DMS153 treated with DMSO at 0.1 percent for 48 hours (cell line): ENCODE data around the gene C5orf63.
"Not testable (repeated sequence)": the region's sequence is repeated elsewhere in the genome, so short reads cannot be mapped to it uniquely, and the experiment has no call there.

Experiments used
- DNase-seq: peaks from one replicate; lab custom pipeline; 2025; ENCODE audit not compliant: unreplicated experiment; lab: John Stamatoyannopoulos, UW

Gene C5orf63

DNA sequence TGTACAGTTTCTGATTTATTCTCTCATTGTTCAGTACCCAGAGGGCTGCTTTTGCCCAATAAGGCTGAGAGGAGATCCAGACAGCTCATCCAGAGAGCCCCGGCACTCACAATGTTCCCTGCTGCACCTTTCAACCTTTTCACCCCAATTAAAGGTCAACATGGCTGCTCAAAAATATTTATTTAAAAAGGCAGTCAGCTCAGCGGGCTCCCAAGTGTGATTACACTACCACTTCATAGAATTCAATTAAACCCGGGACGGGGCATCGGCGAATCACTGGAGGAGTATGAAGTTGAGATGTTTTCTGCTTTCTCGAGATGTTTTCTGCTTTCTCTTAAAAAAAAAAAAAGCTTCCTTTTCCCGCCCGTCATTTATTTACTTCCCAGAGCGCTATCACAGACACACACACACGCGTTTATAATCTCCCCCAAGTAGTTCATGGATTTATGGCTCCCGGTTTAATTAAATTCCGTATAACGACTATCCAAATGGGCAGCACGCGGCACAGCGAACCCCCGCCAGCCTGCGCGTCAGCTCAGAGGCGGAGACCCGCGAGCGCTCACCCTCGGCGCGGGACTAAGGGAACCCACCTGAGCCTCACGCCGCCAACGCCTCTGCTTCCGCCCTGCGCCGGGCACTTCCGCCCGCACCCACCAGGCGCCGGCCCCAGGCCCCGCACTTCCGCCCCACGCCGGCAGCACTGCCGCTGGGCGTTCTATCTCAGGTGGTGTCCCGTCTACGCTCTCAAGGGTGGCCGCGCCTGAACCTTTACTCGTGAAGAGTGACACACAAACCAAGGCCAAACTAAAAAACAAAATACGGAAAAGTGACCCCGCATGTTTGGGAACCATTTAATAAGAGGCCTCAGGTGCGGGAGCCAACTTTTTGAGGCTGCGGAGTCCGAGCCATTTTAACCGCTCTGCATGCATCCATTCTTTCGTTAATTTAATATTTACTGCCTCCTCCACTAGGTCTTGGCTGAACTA, at the start of gene C5orf63:
C5orf63 (minus strand) TSS at position 642 of the 986 bp plus-strand sequence. CDS start 14,507 bp downstream, outside the sequence.
- no peak for DNase-seq

DNA sequence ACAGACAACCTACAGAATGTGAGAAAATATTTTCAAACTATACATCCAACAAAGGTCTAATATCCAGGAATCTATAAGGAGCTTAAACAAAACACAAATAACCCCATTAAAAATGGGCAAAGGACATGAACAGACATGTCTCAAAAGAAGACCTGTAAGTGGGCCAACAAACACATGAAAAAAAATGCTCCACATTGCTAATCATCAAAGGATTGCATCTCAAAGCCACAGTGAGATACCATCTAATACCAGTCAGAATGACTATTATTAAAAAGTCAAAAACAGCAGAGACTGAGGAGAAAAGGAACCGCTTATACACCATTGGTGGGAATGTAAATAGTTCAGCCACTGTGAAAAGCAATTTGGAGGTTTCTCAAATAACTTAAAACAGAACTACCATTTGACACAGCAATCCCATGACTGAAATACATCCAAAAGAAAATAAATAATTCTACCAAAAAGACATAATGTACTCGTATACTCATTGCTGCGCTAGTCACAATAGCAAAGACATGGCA, 39.1 kb upstream of the C5orf63 start:
- DNase-seq = no peak

DNA sequence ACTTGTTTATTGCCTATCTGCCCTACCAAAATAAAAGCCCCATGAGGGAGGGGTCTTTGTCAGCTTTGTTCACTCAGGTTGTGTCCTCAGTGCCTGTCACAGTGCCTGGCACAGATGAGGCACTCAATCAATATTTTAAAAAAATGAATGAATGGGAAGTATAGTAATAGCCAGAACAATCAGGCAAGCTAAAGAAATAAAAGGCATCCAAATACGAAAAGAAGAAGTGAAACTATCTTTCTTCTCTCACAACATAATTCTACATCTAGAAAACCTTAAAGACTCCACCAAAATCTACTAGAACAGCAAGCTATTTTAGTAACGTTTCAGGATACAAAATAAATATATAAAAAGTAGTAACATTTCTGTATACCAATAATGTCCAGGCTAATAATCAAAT, 37.8 kb upstream of the C5orf63 start:
- no peak for DNase-seq

DNA sequence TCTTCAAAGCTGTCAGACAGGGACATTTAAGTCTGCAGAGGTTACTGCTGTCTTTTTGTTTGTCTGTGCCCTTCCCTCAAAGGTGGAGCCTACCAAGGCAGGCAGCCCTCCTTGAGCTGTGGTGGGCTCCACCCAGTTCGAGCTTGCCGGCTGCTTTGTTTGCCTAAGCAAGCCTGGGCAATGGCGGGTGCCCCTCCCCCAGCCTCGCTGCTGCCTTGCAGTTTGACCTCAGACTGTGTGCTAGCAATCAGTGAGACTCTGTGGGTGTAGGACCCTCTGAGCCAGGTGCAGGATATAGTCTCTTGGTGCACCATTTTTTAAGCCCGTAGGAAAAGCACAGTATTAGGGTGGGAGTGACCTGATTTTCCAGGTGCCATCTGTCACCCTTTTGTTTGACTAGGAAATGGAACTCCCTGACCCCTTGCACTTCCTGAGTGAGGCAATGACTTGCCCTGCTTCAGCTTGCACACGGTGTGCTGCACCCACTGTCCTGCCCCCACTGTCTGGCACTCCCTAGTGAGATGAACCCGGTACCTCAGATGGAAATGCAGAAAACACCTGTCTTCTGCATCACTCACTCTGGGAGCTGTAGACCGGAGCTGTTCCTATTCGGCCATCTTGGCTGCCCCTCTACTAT, 35.4 kb upstream of the C5orf63 start:
- not testable (repeated sequence) for DNase-seq

DNA sequence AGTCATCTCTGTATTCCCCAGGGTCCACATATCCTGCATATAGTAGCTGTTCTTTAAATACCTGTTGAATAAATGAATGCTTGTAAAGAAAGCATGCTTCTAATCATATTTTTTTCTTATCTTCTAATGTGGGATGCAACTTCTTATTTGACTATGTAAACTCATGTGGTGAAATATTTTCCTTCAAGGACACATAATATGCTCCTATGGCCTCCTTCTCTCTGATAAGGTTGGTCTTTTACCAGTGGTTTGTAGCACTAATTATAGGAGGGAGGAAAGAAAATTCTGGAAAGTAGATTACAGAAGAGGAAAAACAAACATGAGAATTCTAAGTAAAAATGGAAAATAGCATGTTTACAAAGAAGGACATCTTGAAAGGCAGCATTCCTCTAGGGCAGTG, 28.6 kb upstream of the C5orf63 start:
- DNase-seq = no peak

DNA sequence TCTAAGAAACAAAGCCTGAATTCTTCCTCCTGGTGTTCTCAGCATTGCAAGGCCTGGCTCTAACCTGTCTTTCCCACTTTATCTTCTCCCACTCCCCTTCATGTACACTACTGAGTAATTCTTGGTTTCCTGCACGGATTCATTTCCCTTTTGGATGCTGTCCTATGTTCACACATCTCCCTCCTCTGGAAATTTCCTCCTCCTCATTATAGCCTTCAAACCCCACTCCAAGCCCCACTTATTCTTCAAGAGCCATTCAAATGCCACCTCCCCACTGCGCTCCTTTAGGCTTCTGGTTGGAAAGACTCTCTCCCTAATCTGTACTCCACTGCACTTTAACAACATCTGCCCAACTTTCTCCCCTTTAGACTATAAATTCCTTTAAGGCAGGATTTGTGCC, 28.2 kb upstream of the C5orf63 start:
- DNase-seq = no peak

DNA sequence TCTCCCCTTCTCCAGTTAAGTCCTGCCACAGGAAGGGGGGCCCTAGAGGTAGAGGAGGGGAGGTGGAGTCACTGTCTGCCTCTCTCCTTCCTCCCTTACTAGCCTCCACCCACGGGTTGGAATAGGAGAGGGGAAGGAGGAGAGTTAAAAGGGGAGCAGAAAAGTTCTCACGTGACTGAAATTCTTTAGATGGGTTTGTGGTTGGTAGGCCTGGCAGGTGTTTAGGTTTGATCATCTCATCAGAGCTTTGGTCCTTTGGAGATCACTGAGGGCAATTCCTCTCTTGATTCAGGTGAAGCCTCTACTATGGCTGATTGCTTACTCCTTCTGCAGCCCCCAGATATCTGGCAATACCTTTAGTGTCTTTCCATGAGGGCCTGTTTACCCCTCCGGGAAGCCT, 24.9 kb upstream of the C5orf63 start:
- DNase-seq = no peak

DNA sequence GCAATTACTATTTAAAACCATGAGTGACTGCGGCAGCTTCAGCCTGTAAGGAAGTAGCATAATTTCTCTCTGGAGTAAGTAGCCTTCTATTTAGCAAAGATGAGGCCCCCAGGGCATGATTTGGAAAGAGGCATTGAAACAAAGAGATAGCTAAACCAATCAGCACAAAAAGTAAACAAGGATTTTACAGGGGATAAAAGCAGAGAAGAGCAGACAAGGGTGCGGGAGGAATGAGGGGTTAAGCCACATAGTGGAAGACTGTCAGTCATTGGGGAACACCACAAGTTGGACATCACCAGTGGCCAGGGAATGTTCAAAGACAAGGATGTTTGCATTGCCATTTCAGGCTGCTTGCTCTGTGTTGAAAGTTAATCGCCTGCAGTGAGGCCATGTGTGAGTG, 24.0 kb upstream of the C5orf63 start:
- no peak for DNase-seq

DNA sequence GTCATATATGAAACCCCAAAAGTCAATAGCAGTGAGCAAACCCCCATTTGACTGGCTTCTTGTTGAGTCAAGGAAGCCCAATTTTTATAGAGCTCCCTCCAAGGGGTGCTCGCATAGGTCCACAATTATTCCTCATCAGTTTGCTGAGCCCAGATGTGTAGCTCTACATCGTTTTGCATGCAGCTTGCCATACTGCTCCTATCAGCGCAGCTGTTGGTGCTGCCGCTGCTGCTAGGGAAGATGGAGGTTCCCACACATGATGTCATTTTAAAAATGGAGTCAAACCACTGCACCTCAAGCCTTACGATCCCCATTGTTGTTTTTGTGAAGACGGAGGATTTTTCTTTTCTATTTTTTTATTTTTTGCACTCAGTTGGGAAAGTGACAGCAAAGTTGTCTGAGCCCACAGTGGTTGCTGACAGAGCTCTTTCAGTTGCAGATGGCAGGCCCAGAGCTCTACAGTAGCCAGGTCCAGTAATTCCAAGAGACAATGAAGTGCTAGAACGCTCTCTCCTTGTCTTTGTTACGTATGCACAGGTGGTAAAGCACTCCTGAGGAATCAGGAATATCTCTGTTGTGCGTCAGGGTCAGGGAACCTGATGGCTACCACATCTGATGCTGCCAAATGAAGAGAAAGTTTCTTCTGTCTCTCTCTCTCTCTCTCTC, 23.2 kb upstream of the C5orf63 start:
- no peak for DNase-seq

DNA sequence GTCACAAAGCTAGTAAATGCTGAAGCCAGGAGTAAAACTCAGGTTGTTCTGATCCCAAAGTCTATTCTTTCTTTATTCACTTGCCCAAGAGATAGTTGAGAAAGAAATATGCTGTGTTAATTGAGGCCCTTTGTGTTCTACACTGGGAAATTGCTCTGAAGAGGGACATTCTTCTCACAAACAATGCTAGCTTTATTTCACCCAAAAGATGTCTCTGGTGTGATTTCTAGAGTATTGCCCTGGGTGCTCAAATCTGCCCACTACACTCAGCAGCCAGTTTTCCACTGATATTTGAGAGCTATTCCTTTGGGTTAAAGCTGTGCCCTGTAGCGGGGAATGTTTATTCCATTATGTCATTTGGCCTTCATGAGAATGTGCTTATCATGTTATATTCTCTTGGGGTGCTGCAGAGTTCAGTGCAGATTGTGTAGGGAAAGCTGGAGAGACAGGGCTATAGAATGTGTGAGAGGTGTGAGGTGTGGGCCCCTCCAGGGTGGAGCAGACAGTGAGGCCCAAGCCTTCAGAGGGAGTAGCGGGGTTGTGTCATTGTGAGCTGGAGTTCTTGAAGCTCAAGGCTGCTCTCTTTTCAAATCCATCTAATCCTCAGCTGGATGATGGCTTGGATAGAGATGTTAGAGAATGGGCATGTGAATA, 21.0 kb upstream of the C5orf63 start:
- DNase-seq = no peak

DNA sequence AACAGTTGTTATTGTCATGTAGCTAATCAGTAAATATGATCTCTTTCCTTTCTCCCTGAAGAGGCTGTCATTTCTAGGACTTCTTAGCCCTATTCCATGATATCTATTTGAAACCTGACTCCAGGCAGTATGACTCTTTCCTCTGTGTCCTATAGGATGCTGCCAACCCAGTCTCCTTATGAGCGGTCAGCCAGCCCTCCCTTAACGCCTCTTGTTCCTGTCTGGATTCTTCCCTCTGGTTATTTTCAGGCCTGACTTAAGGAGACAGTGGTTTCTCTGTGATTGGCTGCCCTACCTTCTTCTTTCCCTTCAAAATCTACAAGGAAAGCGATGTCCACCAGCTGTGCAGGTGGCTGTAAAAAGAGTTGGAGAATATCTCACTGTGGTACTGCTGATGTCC, 19.4 kb upstream of the C5orf63 start:
- no peak for DNase-seq

DNA sequence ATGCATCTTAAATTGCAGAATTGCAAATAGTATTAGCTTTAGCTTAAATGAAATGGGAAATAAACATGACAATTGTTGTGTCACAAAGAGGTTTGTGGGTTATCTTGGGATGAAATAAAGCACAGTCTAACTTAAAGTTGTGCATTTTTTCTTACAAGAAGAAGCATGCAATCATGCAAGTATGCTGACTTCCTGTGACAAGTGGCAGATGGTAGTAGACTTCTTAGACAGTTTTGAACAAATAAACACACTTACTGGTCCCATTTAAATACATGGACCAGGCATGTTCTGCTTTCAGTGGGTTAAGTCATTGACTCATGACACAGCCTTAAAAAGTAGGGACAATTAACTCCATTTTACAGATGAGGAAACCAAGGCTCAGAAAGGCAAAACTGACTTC, 15.9 kb upstream of the C5orf63 start:
- DNase-seq = no peak

DNA sequence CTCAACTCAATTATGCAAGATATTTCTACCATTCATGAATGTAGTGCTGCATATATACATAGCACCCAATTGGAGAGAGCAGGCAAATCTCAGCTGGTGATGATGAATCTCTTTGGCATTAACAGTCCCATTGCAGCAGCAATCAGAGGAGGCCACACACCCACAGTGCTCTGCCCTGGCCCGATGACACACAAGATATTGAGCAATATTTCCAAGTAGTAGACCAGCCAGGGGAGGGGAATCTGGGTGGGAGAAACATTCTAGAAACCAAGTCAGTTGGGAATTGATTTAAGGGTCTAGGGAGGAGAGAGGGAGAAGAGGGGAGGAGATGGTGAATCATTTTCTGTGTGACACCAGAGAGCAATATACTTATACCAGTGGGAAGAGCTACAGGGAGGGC, 14.9 kb upstream of the C5orf63 start:
- DNase-seq = no peak

DNA sequence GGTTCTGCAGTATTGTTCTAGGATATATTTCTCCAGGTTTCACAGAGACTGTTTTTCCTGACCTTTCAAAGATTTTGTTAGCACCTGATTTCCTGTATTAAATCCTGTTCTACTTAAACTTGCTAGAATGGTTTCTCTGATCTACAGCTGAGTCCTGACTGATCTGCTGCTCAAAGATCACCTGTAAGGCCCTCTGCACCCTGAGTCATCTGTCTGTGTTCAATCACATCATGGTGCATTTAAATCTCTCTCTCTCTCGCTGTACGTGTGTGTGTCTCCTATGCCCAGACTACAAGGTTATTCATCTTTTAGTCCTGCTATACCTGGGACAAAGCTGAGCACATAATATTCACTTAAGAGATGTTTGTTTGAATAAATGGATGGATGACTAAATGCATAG, 13.3 kb upstream of the C5orf63 start:
- no peak for DNase-seq

DNA sequence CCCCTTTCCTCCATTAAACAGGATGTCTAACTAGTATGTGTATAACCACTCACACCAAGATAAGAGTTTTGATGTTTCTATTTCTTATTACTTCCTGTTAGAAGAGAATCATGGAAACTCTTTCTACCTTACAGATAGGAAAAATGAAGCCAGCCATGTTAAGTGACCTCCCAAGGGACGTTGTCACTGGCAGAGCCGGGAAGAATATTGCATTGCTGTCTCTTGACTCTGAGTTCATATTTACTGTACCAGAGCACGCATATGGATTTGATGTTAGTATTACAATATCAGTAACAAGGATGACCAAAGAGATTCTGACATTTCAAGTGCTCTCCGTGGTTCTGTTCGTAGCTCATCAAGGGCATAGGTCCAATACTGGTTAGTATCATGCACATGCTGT, 12.5 kb upstream of the C5orf63 start:
- DNase-seq = no peak

DNA sequence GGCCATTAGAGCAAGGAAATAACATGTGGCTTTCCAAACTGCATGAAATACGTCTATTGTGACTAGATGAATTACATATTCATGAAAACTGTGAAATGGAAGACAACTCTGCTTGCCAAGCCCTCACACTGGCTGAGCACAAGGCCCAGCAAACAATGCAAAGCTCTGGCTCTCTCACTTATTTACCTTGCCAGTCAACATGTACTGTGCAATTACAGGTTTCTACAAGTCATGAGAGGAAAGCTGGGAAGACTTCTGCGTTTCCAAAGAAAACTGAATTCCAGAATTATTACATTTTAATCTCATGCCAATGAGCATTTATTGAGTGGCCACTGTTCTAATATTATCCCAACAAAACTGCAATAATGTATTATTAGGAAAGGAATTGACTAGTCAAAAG, 12.1 kb upstream of the C5orf63 start:
- DNase-seq = no peak

DNA sequence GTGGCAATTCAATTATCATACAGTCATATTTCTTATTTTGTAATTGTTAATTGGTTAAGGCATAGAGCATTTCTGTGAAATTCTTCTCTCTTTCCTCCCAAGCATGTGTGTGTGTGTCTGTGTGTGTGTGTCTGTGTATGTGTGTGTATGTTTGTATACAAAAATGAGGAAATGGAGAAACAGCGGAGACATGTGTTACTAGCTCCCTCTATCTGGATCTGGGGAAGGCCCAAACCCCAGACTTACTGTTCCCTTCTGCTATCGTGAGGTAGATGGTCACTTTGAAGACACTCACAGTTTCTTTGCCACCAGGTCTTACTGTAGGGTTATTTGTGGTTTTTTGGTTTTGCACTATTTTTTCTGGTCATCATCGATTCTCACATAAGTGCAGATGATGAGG, 11.4 kb upstream of the C5orf63 start:
- DNase-seq = no peak

DNA sequence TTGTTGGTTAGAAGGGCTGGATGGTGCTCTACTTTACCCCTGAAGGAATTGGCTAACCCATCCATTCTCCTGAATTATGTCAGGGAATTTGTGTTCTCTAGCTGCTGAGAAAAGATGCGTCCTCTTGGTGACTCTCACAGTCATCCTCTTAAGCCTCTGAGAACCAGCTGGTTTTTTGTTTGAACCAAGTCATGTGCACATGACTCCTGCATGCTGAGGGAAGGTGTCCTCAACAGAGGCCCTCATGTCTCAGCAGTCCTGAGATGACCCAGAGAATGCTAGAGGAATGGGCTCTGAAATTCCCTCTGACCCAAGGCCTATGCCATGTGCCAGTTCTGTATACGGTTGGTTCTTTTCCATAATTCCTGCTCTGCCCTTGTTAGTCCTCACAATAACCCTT, 10.4 kb upstream of the C5orf63 start:
- no peak for DNase-seq

DNA sequence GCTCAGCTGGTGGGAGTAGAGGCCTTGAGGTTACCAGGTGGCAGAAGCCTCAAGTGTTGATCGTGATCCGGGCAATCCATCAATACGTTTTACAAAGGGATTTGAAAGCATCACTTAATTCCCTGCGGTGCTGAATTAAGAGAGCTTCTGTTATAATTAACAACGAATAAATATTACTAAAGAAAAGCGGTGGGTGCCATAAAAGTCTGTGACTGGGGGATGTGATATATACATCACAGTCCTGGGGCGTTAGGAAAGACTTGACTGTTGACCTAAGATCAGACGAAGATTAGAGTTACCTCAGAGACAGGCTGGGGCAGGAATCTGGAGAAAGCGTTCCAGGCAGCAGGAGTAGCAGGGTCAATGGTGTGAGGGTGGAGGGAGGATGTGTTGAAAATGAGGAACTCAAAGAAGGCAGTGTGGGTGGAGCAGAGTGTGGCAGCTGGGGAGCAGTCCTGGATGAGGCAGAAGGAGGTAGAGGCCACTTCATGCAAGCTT, 6.7 kb upstream of the C5orf63 start:
- DNase-seq = no peak

DNA sequence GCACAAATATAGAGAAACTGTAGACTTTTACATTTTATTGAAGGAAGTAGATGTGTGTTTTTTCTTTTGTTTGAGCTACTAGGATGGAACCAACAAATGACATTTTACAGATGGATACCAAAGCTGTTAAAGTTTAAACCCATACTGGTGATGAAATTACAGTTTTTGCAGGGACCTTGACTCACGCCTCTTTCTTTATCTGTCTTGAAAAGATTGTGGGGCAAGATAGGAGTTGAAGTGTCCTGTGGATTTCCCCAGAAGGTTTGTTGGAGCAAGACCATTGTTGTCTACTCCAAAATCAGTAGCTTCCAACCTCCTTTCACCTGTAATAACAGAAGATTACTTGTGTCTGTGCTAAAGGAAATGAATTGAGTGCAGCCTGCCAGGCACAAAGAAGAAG, 4.1 kb upstream of the C5orf63 start:
- no peak for DNase-seq
